ENCODE results near the gene CLRN2.
"Not testable (repeated sequence)": the region's sequence is repeated elsewhere in the genome, so short reads cannot be mapped to it uniquely, and the experiment has no call there.

CLRN2 gene

DNA sequence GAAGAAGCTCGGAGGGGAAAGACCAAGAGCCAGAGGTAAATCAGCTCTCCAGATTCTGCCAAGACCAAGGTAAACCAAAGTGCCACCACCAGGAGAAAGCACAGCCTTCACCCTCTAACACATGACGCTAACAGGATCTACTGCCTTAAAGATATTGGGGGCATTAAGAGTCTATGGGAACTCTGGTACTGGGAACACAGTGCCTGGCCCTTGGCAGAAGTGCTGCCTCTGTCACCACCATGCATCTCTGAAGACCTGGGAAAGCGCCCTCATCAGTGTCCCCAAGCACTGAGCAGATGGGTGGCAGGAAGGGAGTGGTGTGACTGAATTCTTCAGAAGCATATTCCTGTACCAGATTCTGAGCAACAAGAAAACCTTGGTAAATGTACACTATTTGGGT lies 4.4 kb upstream of the CLRN2 start:
- DNase-seq: no peak

DNA sequence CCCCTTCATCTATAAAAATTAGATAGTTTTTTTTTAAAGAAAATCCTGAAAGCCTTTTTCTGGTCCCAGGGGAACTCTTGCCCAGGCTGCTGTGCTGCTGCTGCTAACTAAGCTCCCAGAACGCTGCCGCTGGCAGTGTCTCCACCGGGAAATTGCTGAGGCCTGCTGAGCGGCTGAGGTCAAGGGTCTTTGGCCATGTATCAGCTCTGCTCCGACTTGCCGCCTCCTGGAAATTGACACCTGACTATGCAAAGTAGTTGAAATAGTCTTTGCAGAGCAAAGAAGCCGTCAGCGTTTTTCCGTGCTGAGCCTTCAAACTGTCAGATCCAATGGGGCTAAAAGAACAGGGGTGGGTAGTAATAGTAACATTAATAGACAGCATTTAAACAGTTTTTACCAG lies 3.9 kb upstream of the CLRN2 start:
- DNase-seq: no peak

DNA sequence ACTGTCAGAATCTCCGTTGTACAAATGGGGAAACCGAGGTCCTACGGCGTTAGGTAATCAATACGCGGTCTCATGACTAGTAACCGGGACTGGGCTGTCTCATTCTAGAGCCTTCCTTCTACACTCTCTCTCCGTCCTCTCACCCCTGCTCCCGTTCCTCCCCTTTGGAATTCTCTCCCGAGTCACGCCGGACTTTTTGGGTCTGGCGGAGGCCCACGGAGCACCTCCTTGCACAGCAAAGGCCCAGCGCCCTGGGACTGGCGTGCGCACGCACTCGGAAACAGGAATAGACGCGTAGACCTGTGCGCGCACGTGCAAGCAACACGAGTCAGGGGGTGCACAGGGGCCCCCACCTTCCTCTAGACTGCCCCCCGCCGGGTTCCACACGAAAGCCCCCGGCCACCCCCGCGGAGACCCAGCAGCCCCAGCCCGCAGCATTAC lies 3.4 kb upstream of the CLRN2 start:
- DNase-seq: peak; percentile 61

DNA sequence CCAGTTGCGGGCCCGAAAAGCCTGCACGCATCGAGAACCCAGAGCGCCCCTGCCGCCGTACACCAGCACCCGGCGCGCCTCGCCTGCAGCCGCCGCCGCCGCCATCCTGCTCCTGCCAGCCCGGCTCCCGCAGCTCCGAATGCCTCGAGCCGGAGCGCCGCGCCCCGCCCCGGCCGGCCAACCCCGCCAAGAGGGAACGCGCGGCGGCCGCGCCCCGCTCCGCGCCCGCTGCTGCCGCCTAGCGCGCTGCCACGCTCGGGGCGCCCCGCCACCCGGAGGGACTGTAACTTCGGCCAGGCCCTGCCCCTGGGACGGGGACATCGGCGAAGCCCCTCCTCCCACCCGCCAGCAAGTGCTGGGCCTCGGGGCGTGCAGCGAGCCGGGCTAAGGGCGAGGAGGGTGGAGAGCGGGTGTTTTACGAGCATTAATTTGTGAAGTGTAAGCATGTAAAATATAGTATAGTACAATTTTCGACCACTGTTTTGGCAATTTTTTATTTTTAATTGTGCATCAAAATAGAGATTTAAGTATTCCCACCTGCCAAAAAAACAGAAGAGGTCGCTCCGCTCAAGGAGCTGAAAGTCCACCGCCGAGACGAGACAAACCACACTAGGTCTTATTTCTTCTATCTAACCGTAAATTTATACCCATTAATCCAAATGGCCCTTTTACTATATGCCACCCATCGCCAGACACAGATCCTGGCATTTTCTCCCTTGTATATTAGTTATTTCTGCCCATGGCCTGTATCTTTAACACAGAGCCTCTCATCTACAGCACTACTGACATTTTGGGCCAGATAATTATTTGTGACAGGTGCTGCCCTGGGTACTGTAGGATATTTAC lies 2.8 kb upstream of the CLRN2 start, which contains the start of gene QDPR:
QDPR (minus strand) TSS at position 141 of the 846 bp plus-strand sequence; CDS start at position 105, 36 bp downstream.
- DNase-seq: peak; percentile 82

DNA sequence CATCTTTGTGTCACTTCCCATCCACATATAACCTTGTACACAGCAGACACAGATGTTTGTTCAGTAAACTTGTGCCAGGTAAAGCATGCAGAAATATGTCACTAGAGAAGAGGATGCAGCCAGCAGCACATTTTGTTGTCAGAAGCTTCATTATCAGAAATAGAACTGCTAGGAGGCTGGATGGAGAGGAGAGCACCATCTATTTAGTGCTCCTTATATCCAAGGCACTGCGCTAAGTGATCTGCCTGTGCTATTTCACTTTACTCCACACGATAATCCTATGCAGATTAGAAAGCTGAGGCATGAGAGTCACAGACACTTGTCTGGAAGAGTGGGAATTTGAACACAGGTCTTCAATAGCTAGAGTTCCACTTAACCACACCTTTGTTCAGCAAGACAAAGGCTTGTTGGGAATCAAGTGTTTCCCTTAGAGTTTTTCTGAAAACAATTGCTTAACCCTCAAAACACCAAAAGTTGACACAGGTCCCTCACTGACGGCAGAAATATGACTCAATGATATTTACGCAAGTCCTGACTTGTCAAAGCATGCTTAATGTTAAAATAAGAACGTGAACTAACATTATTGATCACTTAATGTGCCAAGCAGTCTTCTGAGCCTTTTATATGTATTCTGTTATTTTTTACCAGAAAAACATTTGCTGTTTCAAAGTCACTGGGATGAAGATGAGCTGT lies 1.8 kb upstream of the CLRN2 start:
- no peak for DNase-seq

DNA sequence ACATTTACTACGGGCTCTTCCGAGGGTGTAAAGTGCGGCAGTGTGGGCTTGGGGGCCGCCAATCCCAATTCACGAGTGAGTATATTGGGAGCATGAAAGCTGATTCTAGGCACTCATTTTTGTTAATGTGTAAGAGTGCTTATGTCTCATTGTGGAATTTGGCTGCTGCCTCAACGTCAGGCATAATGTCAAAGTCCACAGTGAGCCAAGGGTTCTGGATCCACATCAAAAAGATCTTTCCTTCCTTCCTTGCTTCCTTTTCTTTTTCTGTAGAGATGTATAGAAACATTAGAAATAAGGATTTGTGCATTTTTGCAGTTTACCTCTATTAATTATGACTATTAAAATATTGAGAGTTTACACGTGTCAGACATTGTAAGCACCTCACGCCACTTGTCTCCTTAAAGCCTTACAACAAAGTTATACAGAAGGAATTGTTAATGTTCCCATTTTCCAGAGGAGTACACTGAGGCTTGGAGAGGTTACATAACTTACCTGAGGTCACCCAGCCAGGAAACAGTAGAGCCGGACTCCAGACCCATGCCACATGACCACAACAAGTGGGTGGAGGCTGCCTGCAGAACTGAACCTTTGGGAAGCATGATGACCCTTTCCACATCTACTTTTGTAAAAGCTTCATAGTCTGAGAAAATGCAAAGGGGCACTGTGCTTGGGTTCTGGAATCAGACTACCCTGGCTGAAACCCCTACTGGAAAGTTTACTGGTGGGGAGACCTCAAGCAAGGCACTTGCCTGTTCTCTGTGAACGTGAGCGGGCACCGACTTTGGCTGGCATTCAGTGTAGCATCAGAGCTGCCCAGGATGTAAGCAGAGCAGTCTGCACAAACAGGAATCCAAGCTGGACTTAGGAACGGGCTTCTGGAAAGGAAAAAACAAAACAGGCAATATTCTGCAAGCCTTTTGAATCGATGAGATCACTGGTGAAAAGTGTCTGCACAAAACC lies 761 bp downstream of the CLRN2 start:
- DNase-seq: no peak

DNA sequence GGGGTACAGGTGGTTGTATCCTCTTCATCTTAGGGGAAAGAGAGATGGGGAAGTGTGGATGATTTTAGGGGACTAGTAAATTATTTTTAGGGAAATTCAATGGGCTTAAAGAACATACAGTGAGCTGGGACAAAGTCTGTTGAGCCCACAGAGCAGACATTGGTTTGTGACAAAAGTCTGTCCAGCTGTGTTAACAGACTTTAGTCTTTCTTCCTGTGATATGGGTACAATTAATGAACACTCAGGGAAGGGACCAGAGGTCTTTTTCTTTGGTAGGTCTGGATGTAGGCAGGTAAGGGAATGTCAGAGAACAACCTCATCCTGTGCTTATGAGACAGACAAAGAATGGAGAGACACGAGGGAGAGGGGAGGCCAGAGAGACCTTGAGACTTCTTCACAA lies 2.0 kb downstream of the CLRN2 start:
- DNase-seq: no peak

DNA sequence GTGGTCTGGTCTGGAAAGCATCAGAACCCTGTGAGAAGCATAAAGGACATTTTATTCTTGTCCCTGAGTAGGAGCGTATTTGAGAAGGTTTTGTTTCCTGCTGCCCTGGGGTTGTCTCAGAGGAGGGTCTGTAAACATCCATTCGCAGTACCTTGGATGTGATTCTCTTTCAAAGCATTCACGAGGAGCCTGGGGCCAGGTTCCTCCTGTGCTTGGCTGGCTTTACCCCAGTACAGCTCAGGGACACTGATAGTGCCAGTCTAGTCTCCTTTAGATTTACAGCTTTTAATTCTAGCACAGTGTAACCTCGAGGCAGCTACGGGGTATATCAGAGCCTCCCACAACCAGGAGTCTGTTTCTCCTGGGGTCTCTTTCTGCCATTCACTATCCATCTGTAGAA lies 2.7 kb downstream of the CLRN2 start:
- DNase-seq: no peak

DNA sequence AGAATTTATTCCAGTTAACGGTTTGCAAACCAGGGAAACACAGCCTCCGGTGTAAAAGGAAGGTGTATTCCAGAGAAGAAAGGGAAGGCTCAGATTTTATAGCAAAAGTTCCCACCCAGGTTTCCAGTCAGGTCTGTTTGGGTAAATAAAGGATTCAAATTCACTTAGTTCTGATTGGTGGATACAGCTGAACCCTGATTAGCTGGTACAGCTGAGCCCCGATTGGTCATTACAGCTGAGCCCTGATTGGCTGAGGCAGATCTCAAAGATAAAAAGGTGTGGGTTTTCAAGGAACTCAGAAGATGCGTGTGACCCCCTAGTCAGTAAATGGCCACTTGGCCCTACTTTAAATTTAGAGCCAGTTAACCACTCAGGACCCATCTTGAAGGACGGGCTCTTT lies 6.6 kb downstream of the CLRN2 start:
- no peak for DNase-seq

DNA sequence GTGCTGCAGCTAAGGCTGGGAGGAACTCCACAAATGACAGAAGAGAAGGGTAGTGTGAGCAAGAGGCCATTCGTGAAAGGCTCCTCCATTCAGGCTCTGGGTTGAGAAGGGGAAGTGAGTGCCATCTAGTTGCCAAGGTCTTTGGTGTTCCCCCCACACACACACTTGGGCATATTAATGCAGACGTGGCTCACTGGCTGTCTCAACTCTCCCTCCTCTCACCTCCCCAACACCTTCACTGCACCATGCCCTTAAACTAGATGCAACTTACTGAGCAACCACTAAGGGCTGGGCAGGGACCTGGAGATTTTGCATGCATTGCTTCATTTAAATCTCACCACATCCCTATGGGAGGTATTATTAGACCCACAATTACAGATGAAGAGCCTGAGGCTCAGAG lies 8.7 kb downstream of the CLRN2 start:
- DNase-seq: no peak

DNA sequence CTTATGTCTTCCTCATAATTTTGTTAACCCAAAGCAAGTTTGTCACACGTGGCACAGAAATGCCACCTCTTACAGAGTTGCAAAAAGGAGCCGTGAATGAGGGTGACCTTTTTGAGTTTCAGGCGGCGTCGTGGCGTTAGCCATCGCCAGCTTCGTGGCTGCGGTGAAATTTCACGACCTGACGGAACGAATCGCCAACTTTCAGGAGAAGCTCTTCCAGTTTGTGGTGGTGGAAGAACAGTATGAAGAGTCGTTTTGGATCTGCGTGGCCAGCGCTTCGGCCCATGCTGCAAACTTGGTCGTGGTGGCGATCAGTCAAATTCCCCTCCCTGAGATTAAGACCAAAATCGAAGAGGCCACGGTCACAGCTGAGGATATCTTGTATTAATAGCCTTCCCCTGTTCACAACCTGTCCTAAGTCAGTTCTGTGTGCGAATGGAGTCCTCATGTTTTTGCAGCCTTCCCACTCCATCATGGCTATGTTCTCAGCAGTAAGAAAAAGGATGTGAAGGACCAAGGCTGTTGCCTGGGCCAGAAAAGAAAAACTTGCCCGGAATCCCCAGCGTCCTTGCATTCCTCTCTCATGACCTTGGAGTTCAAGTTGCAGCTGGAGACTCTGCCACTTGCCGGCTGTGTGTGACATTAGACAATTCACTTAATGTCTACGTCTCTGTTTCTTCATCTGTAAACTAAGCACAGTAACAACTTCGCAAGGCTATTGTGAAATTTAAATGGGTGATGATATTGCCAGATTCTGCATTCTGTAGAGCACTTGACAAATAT lies 11.9 kb downstream of the CLRN2 start:
- no peak for DNase-seq

DNA sequence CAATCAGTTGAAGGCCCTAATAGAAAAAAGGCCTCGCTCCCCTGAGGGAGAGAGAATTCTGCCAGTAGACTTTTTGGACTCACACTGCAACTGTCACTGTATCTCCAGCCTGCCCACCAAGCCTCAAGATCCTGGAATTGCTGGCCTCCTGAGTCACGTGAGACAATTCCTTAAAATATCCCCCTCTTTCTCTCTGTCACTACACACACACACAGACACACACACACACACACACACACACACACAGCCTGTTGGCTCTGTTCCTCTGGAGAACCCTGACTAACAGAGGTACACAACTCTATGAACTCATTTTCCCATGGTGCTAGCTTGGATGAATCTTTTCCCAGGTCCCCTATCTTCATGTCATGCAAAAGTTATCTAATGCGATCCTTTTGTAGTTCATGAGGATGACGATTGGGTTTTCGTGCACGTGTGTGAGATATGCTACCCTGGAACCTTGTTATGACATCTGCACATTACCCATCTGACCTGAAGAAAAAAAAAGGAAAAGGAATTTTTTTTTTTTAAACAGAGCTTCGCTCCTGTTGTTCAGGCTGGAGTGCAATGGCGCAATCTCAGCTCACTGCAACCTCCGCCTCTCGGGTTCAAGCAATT lies 13.7 kb downstream of the CLRN2 start:
- no peak for DNase-seq

DNA sequence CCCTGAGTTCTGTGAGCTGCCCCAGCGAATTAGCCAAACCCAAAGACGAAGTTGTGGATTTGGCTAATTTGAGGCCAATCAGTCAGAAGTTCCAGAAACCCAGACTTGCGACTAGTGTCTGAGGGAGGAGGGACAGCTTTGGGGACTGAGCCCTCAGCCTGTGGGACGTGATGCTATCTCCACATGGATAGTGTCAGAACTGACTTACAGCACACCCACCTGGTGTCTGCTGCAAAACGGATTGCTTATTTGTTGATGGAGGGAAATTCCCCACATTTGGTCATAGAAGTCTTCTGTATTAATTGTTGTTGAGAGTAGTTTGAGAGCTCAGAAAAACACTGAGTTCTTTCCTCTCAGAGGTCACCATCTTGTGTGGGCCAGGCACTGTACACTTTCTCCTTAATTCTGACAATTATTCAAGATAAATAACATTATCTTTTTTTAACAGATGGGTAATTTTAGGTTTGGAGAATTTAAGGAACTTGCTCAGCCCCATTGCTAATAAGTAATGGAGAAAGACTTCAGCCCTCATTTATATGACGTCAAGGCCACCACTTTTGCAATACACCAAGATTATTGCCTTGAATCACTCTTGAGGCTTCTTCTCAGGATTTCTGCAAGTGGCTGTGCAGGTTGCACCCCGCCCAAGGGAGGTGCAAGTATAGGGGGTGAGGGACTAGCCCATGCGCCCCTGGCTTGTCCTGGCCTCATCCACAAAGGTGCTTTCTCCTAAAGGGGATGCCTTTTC lies 16.7 kb downstream of the CLRN2 start:
- no peak for DNase-seq

DNA sequence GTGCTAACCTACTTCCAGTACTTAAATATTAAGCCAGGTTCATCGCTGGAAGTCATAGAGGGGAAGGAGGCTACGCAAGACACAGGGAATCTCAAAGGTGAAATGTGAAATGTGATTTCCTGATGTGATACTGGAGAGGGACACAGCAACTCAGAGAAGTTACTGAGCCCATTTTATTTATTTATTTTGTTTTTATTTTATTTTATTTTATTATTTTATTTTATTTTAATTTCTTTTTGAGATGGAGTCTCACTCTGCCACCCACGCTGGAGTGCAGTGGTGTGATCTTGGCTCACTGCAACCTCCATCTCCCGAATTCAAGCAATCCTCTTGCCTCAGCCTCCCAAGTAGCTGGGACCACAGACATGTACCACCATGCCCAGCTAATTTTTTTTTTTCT lies 19.7 kb downstream of the CLRN2 start:
- no peak for DNase-seq

DNA sequence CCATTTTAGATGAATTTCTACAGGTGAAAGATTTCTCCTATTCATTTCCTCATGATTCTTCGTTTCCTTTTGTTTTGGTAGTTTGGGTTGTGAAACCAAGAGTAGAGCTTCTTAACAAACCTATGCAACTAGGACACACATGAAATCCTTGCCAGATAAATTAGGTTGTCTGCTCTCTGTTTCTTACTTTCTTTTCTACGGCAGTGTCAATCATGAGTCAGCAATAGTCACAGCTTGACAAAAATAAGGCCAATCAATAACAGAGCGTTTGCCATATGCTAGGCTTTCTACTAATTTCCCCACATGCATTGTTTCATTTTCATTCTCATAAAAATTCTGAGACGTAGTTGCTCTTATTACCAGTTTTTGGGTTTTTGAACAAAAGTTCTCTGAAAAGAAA lies 20.3 kb downstream of the CLRN2 start:
- DNase-seq: no peak

DNA sequence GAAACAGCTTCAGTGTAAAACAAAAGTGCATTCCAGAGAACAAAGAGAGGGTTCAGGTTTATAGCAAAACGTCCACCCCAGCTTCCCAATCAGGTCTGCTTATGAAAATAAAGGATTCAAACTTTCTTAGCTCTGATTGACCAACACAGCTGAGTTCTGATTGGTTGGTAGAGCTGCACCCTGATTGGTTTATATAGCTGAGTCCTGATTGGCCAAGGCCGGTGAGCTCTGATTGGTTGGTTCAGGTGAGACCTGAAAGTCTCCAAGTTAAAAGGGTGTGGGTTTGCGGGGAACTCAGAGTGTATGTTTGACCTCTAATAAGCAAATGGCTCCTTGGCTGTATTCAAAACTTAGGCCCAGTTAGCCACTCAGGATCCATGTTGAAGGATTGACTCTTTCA lies 20.9 kb downstream of the CLRN2 start:
- no peak for DNase-seq

DNA sequence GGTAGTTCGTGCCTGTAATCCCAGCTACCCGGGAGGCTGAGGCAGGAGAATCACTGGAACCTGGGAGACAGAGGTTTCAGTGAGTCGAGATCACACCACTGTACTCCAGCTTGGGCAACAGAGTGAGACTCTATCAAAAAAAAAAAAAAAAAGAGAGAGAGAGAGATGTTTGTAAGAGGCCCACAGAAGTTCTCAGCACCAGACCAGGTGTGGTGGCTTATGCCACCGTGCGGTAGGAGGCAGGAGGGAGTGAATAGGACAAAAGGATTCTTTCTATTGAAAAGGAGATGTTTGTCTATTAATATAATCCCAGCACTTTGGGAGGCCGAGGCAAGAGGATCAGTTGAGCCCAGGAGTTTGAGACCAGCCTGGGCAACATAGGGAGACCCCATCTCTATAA lies 22.1 kb downstream of the CLRN2 start:
- DNase-seq: not testable (repeated sequence)

DNA sequence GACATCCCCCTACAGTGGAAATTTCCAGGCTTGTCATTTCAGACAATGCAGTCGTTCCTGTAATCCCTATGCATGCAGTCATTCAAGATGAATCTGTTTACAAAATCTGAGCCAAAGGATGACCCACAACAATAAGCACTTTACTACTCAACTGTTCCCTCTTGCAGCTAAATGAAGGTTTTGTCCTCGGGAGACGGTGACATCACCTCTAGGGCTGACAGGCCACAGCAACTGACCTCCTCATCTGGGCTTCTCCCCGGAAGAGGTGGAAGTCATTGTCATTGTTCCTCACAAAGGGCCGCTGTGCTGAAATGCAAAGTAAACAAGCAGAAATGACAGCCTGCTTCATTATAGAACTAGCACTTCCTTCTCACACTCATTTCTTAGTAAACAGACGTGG lies 29.2 kb downstream of the CLRN2 start:
- DNase-seq: no peak

DNA sequence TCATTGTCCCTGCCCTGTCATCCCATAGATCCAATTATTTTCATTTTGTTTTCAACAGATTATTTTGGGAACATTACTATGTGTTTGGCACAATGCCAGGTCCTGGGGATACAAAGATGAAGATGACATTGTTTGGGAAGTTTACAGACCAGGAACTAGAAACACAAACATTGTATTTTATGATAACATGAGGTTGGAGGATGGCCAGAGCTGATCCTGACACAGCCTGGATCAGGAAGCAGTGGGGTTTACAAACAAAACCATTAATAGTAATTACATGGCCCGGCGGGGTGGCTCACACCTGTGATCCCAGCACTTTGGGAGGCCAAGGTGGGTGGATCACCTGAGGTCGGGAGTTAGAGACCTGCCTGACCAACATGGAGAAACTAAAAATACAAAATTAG lies 29.9 kb downstream of the CLRN2 start:
- DNase-seq: no peak

DNA sequence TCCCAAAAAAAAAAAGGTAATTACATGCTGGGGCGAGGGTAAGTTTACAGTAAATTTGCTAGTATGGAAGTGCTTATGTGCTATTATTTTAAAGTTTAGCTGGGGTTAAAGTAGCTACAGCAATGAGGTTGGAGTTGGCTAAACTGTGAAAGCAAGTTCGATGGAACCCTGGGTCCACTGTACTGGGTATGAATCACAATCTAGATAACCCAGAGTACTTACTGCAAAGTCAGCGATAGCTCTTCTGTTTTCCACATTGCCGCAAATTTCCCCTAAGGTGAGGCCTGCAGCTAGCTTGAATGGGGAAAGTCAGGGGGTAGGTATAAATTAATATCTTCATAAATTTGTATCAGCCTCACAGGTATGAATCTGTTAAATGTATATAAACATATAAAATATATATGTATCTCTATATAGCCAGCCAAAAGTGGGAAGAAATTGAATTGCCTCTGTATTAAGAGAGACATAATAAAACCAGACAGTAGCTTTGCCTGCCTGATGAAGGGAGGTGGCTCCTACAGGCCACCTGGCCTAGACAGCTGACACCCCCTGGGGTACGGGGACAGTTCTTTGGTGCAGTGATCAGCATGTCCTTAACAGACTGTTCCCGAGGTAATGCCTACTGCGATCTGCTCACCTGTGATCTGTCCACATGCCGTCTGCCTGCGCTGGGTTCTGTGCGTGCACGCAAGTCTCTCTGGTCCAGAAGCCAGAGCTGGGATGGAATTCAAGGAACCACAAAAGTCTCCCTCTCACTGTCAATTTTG lies 30.6 kb downstream of the CLRN2 start:
- no peak for DNase-seq

Measured in right hindlimb (tissue), 1 donor.